HAP-1 (cell line): ENCODE results near the gene DST.

ENCODE experiments used
- DNase-seq, 2 experiments: peaks; one replicate each; pipeline ENCODE4 v3.0.0-alpha.2; 2016 to 2020; ENCODE audit warnings: low spot score in 2 of 2
- H3K27me3 ChIP-seq: fragments of 250-450 bp; sonication (Bioruptor Pico); 2 replicates; pipeline ENCODE4 v1.5.1; 2020; ENCODE audit warnings: low read depth, mild to moderate bottlenecking, moderate library complexity
- H3K36me3 ChIP-seq: fragments of 250-450 bp; sonication (Bioruptor Pico); replicated peaks from 2 replicates; pipeline ENCODE4 v1.5.1; 2020; ENCODE audit warnings: mild to moderate bottlenecking
- H3K4me1 ChIP-seq: fragments of 250-450 bp; sonication (Bioruptor Pico); 2 replicates; pipeline ENCODE4 v1.5.1; 2020; ENCODE audit warnings: mild to moderate bottlenecking
- H3K4me3 ChIP-seq: fragments of 250-450 bp; sonication (Bioruptor Pico); 2 replicates; pipeline ENCODE4 v1.5.1; 2020; ENCODE audit warnings: mild to moderate bottlenecking, moderate library complexity
- H3K9me3 ChIP-seq: fragments of 250-450 bp; sonication (Bioruptor Pico); 2 replicates; pipeline ENCODE4 v1.5.1; 2020; ENCODE audit warnings: mild to moderate bottlenecking, moderate library complexity
- in situ Hi-C: fragments of 300-500 bp; cut with MboI; formaldehyde crosslinking; loops from 3 replicates; pipeline ENCODE4 v1.14.3; 2020; ENCODE audit warnings: low sequenced_read_pairs, inconsistent platforms, mixed read lengths

Gene DST

GRCh38 chr6:56433119-56433518 is 209.6 kb downstream of the DST start:
- Histone ChIP-seq H3K36me3 (no peaks in the 10 kb centered on the region), H3K4me1 (no peaks in the 10 kb centered on the region), H3K4me3 (no peak overlapping the region), H3K27me3 (no peaks in the 10 kb centered on the region), H3K9me3 (no peaks in the 10 kb centered on the region)
- in situ Hi-C loops = no loop called here
- no peak for DNase-seq

GRCh38 chr6:56432194-56432593 is 210.5 kb downstream of the DST start:
- Histone ChIP-seq H3K4me1 (no peaks in the 10 kb centered on the region), H3K9me3 (no peaks in the 10 kb centered on the region), H3K27me3 (peaks cover under 1% of the 10 kb centered on the region; the same call in 1 of the 2 replicates), H3K36me3 (no peaks in the 10 kb centered on the region), H3K4me3 (no peak overlapping the region)
- in situ Hi-C loops = no loop called here
- DNase-seq = no peak

GRCh38 chr6:56430629-56431600 is 211.8 kb downstream of the DST start:
- in situ Hi-C loops = no loop called here
- Histone ChIP-seq H3K36me3 (no peaks in the 10 kb centered on the region), H3K27me3 (peaks cover 3% of the 10 kb centered on the region; the same call in 1 of the 2 replicates), H3K4me3 (no peak overlapping the region), H3K4me1 (no peaks in the 10 kb centered on the region), H3K9me3 (no peaks in the 10 kb centered on the region)
- no peak for DNase-seq

- in situ Hi-C loops = no loop called here
Measured at GRCh38 chr6:56424542-56425083, 218.1 kb downstream of the DST start.

GRCh38 chr6:56424064-56424463 is 218.6 kb downstream of the DST start:
- no peak for DNase-seq
- no peaks in the 10 kb centered on the region for H3K36me3 ChIP-seq
- in situ Hi-C loops = no loop called here
- no peaks in the 10 kb centered on the region for H3K4me1 ChIP-seq
- peaks cover 6% of the 10 kb centered on the region for H3K27me3 ChIP-seq
- H3K4me3 ChIP-seq = no peak overlapping the region
- no peaks in the 10 kb centered on the region for H3K9me3 ChIP-seq

More at GRCh38 chr6:56424542-56425083, 218.1 kb downstream of the DST start:
- no peaks in the 10 kb centered on the region for H3K9me3 ChIP-seq
- H3K4me3 ChIP-seq = no peak overlapping the region
- no peak for DNase-seq
- H3K36me3 ChIP-seq = no peaks in the 10 kb centered on the region
- no peaks in the 10 kb centered on the region for H3K4me1 ChIP-seq
- peaks cover 6% of the 10 kb centered on the region for H3K27me3 ChIP-seq

GRCh38 chr6:56420296-56420695 is 222.4 kb downstream of the DST start:
- no peak for DNase-seq
- peaks cover 2% of the 10 kb centered on the region for H3K27me3 ChIP-seq
- H3K36me3 ChIP-seq = no peaks in the 10 kb centered on the region
- H3K4me1 ChIP-seq = no peaks in the 10 kb centered on the region
- no peaks in the 10 kb centered on the region for H3K9me3 ChIP-seq
- no peak overlapping the region for H3K4me3 ChIP-seq
- in situ Hi-C loops = no loop called here

GRCh38 chr6:56419191-56419590 is 223.5 kb downstream of the DST start:
- in situ Hi-C loops = no loop called here
- Histone ChIP-seq H3K9me3 (no peaks in the 10 kb centered on the region), H3K4me3 (no peak overlapping the region), H3K27me3 (no peaks in the 10 kb centered on the region), H3K4me1 (no peaks in the 10 kb centered on the region), H3K36me3 (no peaks in the 10 kb centered on the region)
- DNase-seq = no peak

- Histone ChIP-seq H3K4me1 (no peaks in the 10 kb centered on the region), H3K4me3 (no peak overlapping the region), H3K9me3 (no peaks in the 10 kb centered on the region), H3K36me3 (no peaks in the 10 kb centered on the region), H3K27me3 (no peaks in the 10 kb centered on the region)
- in situ Hi-C loops = no loop called here
- no peak for DNase-seq
Measured at GRCh38 chr6:56417823-56418222, 224.9 kb downstream of the DST start.

GRCh38 chr6:56416247-56416646 is 226.4 kb downstream of the DST start:
- H3K27me3 ChIP-seq = no peaks in the 10 kb centered on the region
- in situ Hi-C loops = no loop called here
- DNase-seq = no peak
- no peaks in the 10 kb centered on the region for H3K9me3 ChIP-seq
- no peak overlapping the region for H3K4me3 ChIP-seq
- H3K36me3 ChIP-seq = no peaks in the 10 kb centered on the region
- H3K4me1 ChIP-seq = no peaks in the 10 kb centered on the region

GRCh38 chr6:56408976-56409375 is 233.7 kb downstream of the DST start:
- in situ Hi-C loops = no loop called here
- DNase-seq = no peak

More at GRCh38 chr6:56408976-56409375, 233.7 kb downstream of the DST start:
- H3K9me3 ChIP-seq = no peaks in the 10 kb centered on the region
- no peaks in the 10 kb centered on the region for H3K4me1 ChIP-seq
- no peaks in the 10 kb centered on the region; the same call in 1 of the 2 replicates for H3K27me3 ChIP-seq
- no peak overlapping the region for H3K4me3 ChIP-seq
- no peaks in the 10 kb centered on the region for H3K36me3 ChIP-seq
